Measurements from ENCODE around the gene FTCD. TPM values are rescaled to one million over a fixed set of nuclear protein-coding genes. Genes with fewer than 3 reads are reported as not detected.

FTCD gene
- total RNA-seq, 1 experiment from 2014 or later, result 6.7 TPM

DNA sequence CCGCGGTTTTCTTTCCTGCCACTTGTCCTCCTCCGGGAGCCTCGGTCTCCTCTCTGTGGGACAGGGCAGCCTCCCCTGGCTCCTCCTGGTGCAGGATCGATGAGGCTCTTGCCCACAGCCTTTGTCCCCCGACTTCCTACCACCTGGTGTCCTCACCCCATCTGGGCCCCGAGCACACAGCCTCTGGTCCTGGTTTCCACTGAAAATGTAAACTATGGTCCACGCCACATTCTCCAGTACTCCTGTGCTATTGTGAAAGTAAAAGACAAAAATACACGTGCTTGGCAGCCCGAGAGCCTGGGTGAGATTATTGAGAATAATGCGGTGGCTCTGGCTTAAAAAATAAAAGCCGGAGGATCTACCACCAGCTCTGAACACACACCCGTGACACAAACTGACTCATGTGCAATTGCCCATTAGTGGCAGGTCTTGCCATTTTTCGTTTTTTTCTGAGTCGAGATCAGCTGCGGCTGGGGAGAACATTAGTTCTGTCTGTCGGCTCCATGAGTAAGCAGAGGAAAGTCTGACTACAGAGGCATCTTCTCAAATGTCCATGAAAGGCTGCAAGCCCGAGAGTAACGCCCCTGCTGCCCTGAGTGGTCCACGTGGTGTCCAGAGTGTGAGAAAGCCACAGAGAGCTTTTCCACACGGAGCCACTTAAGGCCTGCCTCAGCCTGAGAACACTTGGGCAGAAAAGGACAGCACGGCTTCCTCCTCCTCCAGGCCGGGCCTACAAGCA, 63.2 kb downstream of the FTCD start:
- H2BK12ac ChIP-seq (ENCODE audit: insufficient read length, low read depth, low read length), result no peak overlapping the region
- no peak overlapping the region for H3K4ac ChIP-seq (ENCODE audit: low read depth, low read length)
- H3K14ac ChIP-seq (ENCODE audit: insufficient read depth, low read length), result no peak overlapping the region
- H3K79me2 ChIP-seq (ENCODE audit: insufficient read depth, low read length), result no peaks in the 10 kb centered on the region
- peaks cover 41 to 58% of the 10 kb centered on the region in 2 experiments for H3K9me3 Mint-ChIP-seq
- peaks cover 4 to 5% of the 10 kb centered on the region in 2 experiments for H3K4me1 Mint-ChIP-seq
- H3K27ac Mint-ChIP-seq, result no peak overlapping the region; a peak in 1 of 7 replicates
- H3K27me3 Mint-ChIP-seq (ENCODE audit: low read depth), result peaks cover 16% of the 10 kb centered on the region
- H3T11ph ChIP-seq (ENCODE audit: low read length), result no peak overlapping the region
- H2BK120ac ChIP-seq (ENCODE audit: low read depth, low read length, poor library complexity, severe bottlenecking), result no peak overlapping the region
- H3K36me3 Mint-ChIP-seq (ENCODE audit: insufficient read depth in 1 of 3, low read depth in 3 of 3), result peaks cover 15 to 18% (median 16%) of the 10 kb centered on the region in 3 experiments
- no peak overlapping the region for H3K18ac ChIP-seq (ENCODE audit: insufficient read length, low read depth, low read length)
- no peak overlapping the region for H3K27ac ChIP-seq (ENCODE audit: insufficient read length, low read depth, low read length)
- H3K4me1 ChIP-seq (ENCODE audit: insufficient read depth, low read length), result no peaks in the 10 kb centered on the region
- no peaks in the 10 kb centered on the region for H4K20me1 ChIP-seq (ENCODE audit: control insufficient read depth, insufficient read depth, insufficient read length)
- no peak overlapping the region for H3K4me2 ChIP-seq (ENCODE audit: insufficient read depth, insufficient read length, low read length)
- H3K4me3 Mint-ChIP-seq, result no peak overlapping the region
- H3K23ac ChIP-seq (ENCODE audit: insufficient read length, low read depth, low read length), result no peak overlapping the region
- H4K8ac ChIP-seq (replicated peaks; ENCODE audit: insufficient read length, low read depth, low read length), result no peak overlapping the region
- H2BK20ac ChIP-seq (ENCODE audit: low read depth, low read length, poor library complexity, severe bottlenecking), result no peak overlapping the region
- H2BK5ac ChIP-seq (ENCODE audit: insufficient read length, low read length), result no peak overlapping the region
- no peak overlapping the region for H2AFZ ChIP-seq (ENCODE audit: low read length)
- no peak overlapping the region for H2BK15ac ChIP-seq (ENCODE audit: low read depth, low read length)
- no peak overlapping the region for H2AK5ac ChIP-seq (ENCODE audit: insufficient read length, low read length)
- H3K9me3 ChIP-seq (ENCODE audit: control insufficient read depth, low read depth, low read length), result peaks cover 17% of the 10 kb centered on the region
- H4K5ac ChIP-seq (ENCODE audit: insufficient read length, low read depth, low read length), result no peak overlapping the region
- no peak overlapping the region for H3K56ac ChIP-seq (ENCODE audit: insufficient read length, low read depth, low read length)
- H3K27me3 ChIP-seq (ENCODE audit: insufficient read depth, low read length), result peaks cover 2% of the 10 kb centered on the region; the same call in 1 of the 2 replicates
- H3K9ac ChIP-seq (ENCODE audit: extremely low read depth, insufficient read length, low read length), result no peak overlapping the region
- H3K79me1 ChIP-seq (ENCODE audit: insufficient read depth, low read depth, low read length, poor library complexity, severe bottlenecking), result no peaks in the 10 kb centered on the region
- H4K91ac ChIP-seq (ENCODE audit: insufficient read length, low read depth, low read length), result no peak overlapping the region
- DNase-seq, result no peak
- WGBS (ENCODE audit: extremely low coverage, insufficient read length, low lambda C conversion rate), result no CpG with 5 or more reads among the region's 23 CpGs
- TF ChIP-seq, protein P1, sequence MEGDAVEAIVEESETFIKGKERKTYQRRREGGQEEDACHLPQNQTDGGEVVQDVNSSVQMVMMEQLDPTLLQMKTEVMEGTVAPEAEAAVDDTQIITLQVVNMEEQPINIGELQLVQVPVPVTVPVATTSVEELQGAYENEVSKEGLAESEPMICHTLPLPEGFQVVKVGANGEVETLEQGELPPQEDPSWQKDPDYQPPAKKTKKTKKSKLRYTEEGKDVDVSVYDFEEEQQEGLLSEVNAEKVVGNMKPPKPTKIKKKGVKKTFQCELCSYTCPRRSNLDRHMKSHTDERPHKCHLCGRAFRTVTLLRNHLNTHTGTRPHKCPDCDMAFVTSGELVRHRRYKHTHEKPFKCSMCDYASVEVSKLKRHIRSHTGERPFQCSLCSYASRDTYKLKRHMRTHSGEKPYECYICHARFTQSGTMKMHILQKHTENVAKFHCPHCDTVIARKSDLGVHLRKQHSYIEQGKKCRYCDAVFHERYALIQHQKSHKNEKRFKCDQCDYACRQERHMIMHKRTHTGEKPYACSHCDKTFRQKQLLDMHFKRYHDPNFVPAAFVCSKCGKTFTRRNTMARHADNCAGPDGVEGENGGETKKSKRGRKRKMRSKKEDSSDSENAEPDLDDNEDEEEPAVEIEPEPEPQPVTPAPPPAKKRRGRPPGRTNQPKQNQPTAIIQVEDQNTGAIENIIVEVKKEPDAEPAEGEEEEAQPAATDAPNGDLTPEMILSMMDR (conservative IDR thresholded peaks at IDR 0.05), result no peak
- H3K23me2 ChIP-seq (ENCODE audit: insufficient read length, low read depth, low read length, poor library complexity, severe bottlenecking), result peaks cover 3% of the 10 kb centered on the region
